Measurements from ENCODE around the gene NNAT. TPM values are rescaled to one million over a fixed set of nuclear protein-coding genes. Genes with fewer than 3 reads are reported as not detected.

Gene NNAT
- total and polyA plus RNA-seq, 5 donors from 2014 or later = not detected

- ATAC-seq (ENCODE audit: low read depth in 2 of 2) (no peak), DNase-seq (no peak)
- H3K4me3 ChIP-seq (ENCODE audit: low read depth, low read length) = no peak overlapping the region
- peaks cover 8% of the 10 kb centered on the region for H3K27me3 ChIP-seq (ENCODE audit: control insufficient read depth, insufficient read depth, low read length)
- peaks cover 52% of the 10 kb centered on the region for H3K27me3 Mint-ChIP-seq
- peaks cover 0 to 6% (median 0%) of the 10 kb centered on the region in 7 donors for H3K9me3 Mint-ChIP-seq
- no peaks in the 10 kb centered on the region for H3K36me3 Mint-ChIP-seq
- no peak overlapping the region for H3K4me3 Mint-ChIP-seq
- peaks cover 0 to 10% (median under 1%) of the 10 kb centered on the region in 4 donors for H3K4me1 Mint-ChIP-seq
- no peak overlapping the region for H3K27ac Mint-ChIP-seq
- no peaks in the 10 kb centered on the region for H3K36me3 ChIP-seq (ENCODE audit: control insufficient read depth, insufficient read depth, low read length)
- H3K4me1 ChIP-seq (ENCODE audit: control insufficient read depth, insufficient read depth, low read length, poor library complexity, severe bottlenecking) = no peaks in the 10 kb centered on the region
- H3K9me3 ChIP-seq (ENCODE audit: control insufficient read depth in 2 of 2, low read length in 2 of 2) = no peaks in the 10 kb centered on the region
- no peak overlapping the region for H3K27ac ChIP-seq (ENCODE audit: insufficient read depth, low read length, poor library complexity, severe bottlenecking)
Observed at GRCh38 chr20:37567331-37567665, 46.2 kb downstream of the NNAT start.

GRCh38 chr20:37567671-37568588 is 46.9 kb downstream of the NNAT start:
- no peaks in the 10 kb centered on the region for H3K36me3 ChIP-seq (ENCODE audit: control insufficient read depth, insufficient read depth, low read length)
- H3K27me3 ChIP-seq (ENCODE audit: control insufficient read depth, insufficient read depth, low read length) = peaks cover 6% of the 10 kb centered on the region
- Mint-ChIP-seq H3K4me1 (peaks cover 0 to 10% (median under 1%) of the 10 kb centered on the region in 4 donors), H3K4me3 (peak overlapping the region in 1 of 4 donors; percentile 52), H3K27me3 (peaks cover 53% of the 10 kb centered on the region), H3K9me3 (peaks cover 0 to 6% (median 0%) of the 10 kb centered on the region in 7 donors), H3K27ac (no peak overlapping the region), H3K36me3 (no peaks in the 10 kb centered on the region)
- ATAC-seq (ENCODE audit: low read depth in 2 of 2) = no peak
- no peaks in the 10 kb centered on the region for H3K9me3 ChIP-seq (ENCODE audit: control insufficient read depth in 2 of 2, low read length in 2 of 2)
- no peak for DNase-seq
- H3K27ac ChIP-seq (ENCODE audit: insufficient read depth, low read length, poor library complexity, severe bottlenecking) = no peak overlapping the region
- no peaks in the 10 kb centered on the region for H3K4me1 ChIP-seq (ENCODE audit: control insufficient read depth, insufficient read depth, low read length, poor library complexity, severe bottlenecking)
- H3K4me3 ChIP-seq (ENCODE audit: low read depth, low read length) = no peak overlapping the region

DNA sequence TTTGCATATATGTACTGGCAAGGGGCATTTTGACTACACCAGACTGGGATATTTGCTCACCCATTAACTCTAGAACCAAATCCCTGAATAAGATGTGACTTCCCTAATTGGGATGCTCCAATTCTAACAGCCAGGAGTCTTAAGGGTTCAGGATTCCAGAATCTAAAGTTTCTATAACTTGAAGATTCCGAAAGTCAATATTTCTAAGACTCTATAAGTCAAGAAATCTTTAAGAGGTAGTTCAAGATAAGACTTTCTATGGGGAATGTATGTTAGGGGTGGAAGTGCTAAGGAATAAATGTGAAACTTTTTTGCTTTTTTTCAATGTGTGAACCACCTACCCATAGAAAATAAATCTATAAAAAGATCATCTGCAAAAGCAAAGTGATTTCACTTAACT is 49.4 kb downstream of the NNAT start:
- H3K9me3 Mint-ChIP-seq = peaks cover 0 to 6% (median 0%) of the 10 kb centered on the region in 7 donors
- Histone ChIP-seq H3K27me3 (ENCODE audit: control insufficient read depth, insufficient read depth, low read length) (peaks cover 5% of the 10 kb centered on the region), H3K4me3 (ENCODE audit: low read depth, low read length) (no peak overlapping the region), H3K4me1 (ENCODE audit: control insufficient read depth, insufficient read depth, low read length, poor library complexity, severe bottlenecking) (no peaks in the 10 kb centered on the region), H3K27ac (ENCODE audit: insufficient read depth, low read length, poor library complexity, severe bottlenecking) (no peak overlapping the region), H3K36me3 (ENCODE audit: control insufficient read depth, insufficient read depth, low read length) (no peaks in the 10 kb centered on the region), H3K9me3 (ENCODE audit: control insufficient read depth in 2 of 2, low read length in 2 of 2) (no peaks in the 10 kb centered on the region)
- peaks cover 42% of the 10 kb centered on the region for H3K27me3 Mint-ChIP-seq
- DNase-seq (no peak), ATAC-seq (ENCODE audit: low read depth in 2 of 2) (no peak)
- H3K4me3 Mint-ChIP-seq = no peak overlapping the region
- H3K27ac Mint-ChIP-seq = no peak overlapping the region
- H3K36me3 Mint-ChIP-seq = no peaks in the 10 kb centered on the region
- peaks cover 0 to 8% (median under 1%) of the 10 kb centered on the region in 4 donors for H3K4me1 Mint-ChIP-seq

DNA sequence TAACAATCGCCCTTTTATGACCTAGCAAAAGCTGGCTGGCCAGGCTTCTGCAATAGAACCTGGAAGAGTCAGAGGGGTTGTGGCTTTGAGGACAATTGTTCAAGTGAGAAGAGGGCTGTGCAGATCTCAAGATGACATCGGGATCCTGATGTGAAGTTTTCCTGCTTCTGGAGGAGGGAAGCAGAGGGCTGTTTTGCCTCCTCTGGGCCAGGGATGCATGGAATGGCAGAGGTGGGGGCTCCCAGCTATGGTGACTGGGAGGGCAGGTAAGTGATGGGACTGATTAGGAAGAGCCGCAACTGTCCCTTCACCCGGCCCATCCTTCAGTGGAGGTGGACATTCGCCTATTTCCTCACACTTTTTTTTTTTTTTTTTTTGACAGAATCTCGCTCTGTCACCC is 50.0 kb downstream of the NNAT start:
- Histone ChIP-seq H3K4me1 (ENCODE audit: control insufficient read depth, insufficient read depth, low read length, poor library complexity, severe bottlenecking) (no peaks in the 10 kb centered on the region), H3K4me3 (ENCODE audit: low read depth, low read length) (no peak overlapping the region), H3K36me3 (ENCODE audit: control insufficient read depth, insufficient read depth, low read length) (no peaks in the 10 kb centered on the region), H3K9me3 (ENCODE audit: control insufficient read depth in 2 of 2, low read length in 2 of 2) (no peaks in the 10 kb centered on the region), H3K27me3 (ENCODE audit: control insufficient read depth, insufficient read depth, low read length) (peaks cover 5% of the 10 kb centered on the region), H3K27ac (ENCODE audit: insufficient read depth, low read length, poor library complexity, severe bottlenecking) (no peak overlapping the region)
- ATAC-seq (ENCODE audit: low read depth in 2 of 2) (no peak), DNase-seq (no peak)
- Mint-ChIP-seq H3K27me3 (peaks cover 43% of the 10 kb centered on the region), H3K36me3 (no peaks in the 10 kb centered on the region), H3K27ac (no peak overlapping the region), H3K4me3 (no peak overlapping the region), H3K4me1 (peaks cover 0 to 8% (median under 1%) of the 10 kb centered on the region in 4 donors), H3K9me3 (peaks cover 0 to 6% (median 0%) of the 10 kb centered on the region in 7 donors)

Other genes with a start within 250 kb of the NNAT start
- 6.1 TPM for gene MANBAL, start 231.6 kb upstream of the NNAT start, total RNA-seq
- 10 to 100 TPM; 20.0 to 32.4 (median 28.2) TPM for gene MANBAL, start 231.6 kb upstream of the NNAT start, polyA plus RNA-seq
- 5.5 TPM for gene SRC, start 175.1 kb upstream of the NNAT start, total RNA-seq
- gene SRC, start 175.1 kb upstream of the NNAT start, polyA plus RNA-seq = under 1 TPM in 3 of 4 donors, not detected in 1; 0.29 to 0.56 (median 0.55) TPM
- gene BLCAP, start 6.6 kb downstream of the NNAT start, total RNA-seq = 67.8 TPM
- 10 to 100 TPM; 76.0 to 85.0 (median 81.5) TPM for gene BLCAP, start 6.6 kb downstream of the NNAT start, polyA plus RNA-seq
- gene CTNNBL1, start 172.8 kb downstream of the NNAT start, total RNA-seq = 56.0 TPM
- gene CTNNBL1, start 172.8 kb downstream of the NNAT start, polyA plus RNA-seq = 100 to 1,000 TPM in 1 of 4 donors, 10 to 100 TPM in 3; 80.1 to 117 (median 90.1) TPM

Data from CD4-positive, CD25-positive, alpha-beta regulatory T cell (primary cell).